ENCODE measurements around the gene PTPRCAP. TPM values are rescaled to one million over a fixed set of nuclear protein-coding genes. Genes with fewer than 3 reads are reported as not detected.

PTPRCAP gene
- total and polyA plus RNA-seq, 9 of the 15 experiments (the other 6 are each of a cell fraction or from before 2014, with no cell fraction given): 0.22 to 2.0 (median 1.1) TPM; not detected in 4

- TF ChIP-seq, protein P1, sequence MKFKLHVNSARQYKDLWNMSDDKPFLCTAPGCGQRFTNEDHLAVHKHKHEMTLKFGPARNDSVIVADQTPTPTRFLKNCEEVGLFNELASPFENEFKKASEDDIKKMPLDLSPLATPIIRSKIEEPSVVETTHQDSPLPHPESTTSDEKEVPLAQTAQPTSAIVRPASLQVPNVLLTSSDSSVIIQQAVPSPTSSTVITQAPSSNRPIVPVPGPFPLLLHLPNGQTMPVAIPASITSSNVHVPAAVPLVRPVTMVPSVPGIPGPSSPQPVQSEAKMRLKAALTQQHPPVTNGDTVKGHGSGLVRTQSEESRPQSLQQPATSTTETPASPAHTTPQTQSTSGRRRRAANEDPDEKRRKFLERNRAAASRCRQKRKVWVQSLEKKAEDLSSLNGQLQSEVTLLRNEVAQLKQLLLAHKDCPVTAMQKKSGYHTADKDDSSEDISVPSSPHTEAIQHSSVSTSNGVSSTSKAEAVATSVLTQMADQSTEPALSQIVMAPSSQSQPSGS (CRISPR knock-in tag; IDR thresholded peaks at IDR 0.05): no peak
- TF ChIP-seq ZEB2 (IDR thresholded peaks at IDR 0.05): no peak
- 0 out of 2 replicates have a peak, but pooled peaks have one; percentile 24 for TF ChIP-seq IRF2 (CRISPR knock-in tag; IDR thresholded peaks at IDR 0.05)
- TF ChIP-seq AFF1 (IDR thresholded peaks at IDR 0.05; ENCODE audit: low read depth in 1 of 2, partially characterized antibody in 2 of 2): no peak
- TF ChIP-seq U2AF2 (optimal IDR thresholded peaks at IDR 0.05; ENCODE audit: low read depth, low read length): no peak
- TF ChIP-seq, protein P2, sequence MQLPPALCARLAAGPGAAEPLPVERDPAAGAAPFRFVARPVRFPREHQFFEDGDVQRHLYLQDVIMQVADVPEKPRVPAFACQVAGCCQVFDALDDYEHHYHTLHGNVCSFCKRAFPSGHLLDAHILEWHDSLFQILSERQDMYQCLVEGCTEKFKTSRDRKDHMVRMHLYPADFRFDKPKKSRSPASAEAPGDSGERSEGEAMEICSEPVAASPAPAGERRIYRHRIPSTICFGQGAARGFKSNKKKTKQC (CRISPR knock-in tag; IDR thresholded peaks at IDR 0.05): no peak
- no peak for TF ChIP-seq NFYB (IDR thresholded peaks at IDR 0.05; ENCODE audit: extremely low read depth, insufficient read length)
- TF ChIP-seq ZNF699 (CRISPR knock-in tag; IDR thresholded peaks at IDR 0.05; ENCODE audit: insufficient replicate concordance): no peak
- TF ChIP-seq, protein P3, sequence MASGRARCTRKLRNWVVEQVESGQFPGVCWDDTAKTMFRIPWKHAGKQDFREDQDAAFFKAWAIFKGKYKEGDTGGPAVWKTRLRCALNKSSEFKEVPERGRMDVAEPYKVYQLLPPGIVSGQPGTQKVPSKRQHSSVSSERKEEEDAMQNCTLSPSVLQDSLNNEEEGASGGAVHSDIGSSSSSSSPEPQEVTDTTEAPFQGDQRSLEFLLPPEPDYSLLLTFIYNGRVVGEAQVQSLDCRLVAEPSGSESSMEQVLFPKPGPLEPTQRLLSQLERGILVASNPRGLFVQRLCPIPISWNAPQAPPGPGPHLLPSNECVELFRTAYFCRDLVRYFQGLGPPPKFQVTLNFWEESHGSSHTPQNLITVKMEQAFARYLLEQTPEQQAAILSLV (tag; IDR thresholded peaks at IDR 0.05): no peak
- TF ChIP-seq POLR2G (IDR thresholded peaks at IDR 0.05; ENCODE audit: low read depth, low read length): peak; percentile 67
- 0 out of 2 replicates have a peak, but pooled peaks have one; percentile 1 for TF ChIP-seq ZNF589 (CRISPR knock-in tag; IDR thresholded peaks at IDR 0.05; ENCODE audit: low read depth)
- TF ChIP-seq, protein P4, sequence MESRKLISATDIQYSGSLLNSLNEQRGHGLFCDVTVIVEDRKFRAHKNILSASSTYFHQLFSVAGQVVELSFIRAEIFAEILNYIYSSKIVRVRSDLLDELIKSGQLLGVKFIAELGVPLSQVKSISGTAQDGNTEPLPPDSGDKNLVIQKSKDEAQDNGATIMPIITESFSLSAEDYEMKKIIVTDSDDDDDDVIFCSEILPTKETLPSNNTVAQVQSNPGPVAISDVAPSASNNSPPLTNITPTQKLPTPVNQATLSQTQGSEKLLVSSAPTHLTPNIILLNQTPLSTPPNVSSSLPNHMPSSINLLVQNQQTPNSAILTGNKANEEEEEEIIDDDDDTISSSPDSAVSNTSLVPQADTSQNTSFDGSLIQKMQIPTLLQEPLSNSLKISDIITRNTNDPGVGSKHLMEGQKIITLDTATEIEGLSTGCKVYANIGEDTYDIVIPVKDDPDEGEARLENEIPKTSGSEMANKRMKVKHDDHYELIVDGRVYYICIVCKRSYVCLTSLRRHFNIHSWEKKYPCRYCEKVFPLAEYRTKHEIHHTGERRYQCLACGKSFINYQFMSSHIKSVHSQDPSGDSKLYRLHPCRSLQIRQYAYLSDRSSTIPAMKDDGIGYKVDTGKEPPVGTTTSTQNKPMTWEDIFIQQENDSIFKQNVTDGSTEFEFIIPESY (CRISPR knock-in tag; IDR thresholded peaks at IDR 0.05): peak; percentile 78
- TF ChIP-seq, protein P5, sequence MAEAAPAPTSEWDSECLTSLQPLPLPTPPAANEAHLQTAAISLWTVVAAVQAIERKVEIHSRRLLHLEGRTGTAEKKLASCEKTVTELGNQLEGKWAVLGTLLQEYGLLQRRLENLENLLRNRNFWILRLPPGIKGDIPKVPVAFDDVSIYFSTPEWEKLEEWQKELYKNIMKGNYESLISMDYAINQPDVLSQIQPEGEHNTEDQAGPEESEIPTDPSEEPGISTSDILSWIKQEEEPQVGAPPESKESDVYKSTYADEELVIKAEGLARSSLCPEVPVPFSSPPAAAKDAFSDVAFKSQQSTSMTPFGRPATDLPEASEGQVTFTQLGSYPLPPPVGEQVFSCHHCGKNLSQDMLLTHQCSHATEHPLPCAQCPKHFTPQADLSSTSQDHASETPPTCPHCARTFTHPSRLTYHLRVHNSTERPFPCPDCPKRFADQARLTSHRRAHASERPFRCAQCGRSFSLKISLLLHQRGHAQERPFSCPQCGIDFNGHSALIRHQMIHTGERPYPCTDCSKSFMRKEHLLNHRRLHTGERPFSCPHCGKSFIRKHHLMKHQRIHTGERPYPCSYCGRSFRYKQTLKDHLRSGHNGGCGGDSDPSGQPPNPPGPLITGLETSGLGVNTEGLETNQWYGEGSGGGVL (CRISPR knock-in tag; IDR thresholded peaks at IDR 0.05): no peak
Observed at GRCh38 chr11:67435727-67436458, 1.6 kb downstream of the PTPRCAP start (continued).
